HG02759 (cell line): ENCODE data around the gene NCAM1.

Experiments used
- ATAC-seq: cut with Tn5 transposase; IDR thresholded peaks from one replicate; pipeline ENCODE4 v1.9.1; 2021; ENCODE audit warnings: mild to moderate bottlenecking, moderate library complexity; ENCODE audit not compliant: unreplicated experiment

Gene NCAM1

DNA sequence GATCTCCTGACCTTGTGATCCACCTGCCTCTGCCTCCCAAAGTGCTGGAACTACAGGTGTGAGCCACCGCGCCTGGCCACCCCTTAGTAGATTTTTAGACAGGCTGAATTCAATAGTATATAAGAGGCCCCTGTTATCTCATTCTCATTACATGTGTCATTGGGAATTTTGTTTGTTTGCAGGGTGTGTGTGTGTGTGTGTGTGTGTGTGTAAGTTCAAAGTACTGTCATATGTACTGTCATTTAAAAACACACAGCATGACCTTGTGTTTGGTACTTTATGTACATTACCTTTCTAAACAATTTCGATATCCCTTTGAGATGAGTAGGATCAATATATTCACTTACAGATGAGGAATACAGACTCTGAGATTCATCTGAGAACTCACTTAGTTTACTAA, 234.5 kb downstream of the NCAM1 start:
- no peak for ATAC-seq

DNA sequence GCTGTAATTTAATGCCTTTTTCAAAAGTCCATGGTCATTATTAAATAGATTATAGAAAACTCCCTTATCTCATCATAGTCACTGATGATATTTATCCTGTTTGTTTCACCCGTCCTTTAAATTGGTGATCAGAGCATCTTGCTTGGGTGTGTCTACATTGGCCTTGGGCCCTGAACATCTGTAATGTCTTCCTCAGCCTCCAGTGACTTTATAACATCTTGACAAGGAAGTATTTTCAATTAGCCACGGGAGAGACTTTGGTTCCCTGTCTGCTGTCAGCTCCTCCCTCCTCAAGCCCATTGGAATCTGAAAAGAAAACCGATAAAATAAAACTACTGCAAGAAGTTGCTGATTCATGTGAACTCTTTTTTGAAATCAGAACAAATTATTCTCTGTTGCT, 236.2 kb downstream of the NCAM1 start:
- ATAC-seq, result no peak

DNA sequence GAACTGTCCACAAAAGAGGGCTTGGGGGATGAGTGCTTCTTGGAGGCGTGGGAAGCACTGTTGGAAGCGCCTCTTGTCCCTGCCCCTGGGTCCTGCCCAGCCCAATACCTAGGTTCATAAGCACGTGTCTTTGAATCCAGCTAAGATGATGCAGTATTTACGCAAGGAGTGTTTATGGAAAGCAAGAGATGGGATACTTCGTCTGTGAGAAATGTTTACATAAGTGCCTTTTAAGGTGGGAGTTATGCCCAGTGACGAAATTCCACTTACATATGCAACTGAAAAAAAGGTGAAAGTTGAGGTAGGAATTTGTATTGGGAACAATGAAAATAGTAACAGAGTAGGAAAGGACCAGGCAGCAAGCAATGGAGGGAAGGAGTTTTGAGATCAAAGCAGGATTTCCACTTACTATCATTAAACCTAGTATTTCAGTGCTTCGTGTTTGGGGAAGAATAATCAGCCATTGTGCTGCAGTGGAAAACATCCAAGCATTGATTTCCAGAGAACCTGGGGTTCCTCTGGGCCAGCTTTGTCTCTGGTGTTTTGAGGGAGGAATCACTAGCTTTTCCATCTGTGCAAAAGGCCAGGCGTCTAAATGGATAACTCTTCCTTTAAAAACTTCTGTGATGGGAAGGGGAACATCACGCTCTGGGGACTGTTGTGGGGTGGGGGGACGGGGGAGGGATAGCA, 237.9 kb downstream of the NCAM1 start:
- no peak for ATAC-seq

DNA sequence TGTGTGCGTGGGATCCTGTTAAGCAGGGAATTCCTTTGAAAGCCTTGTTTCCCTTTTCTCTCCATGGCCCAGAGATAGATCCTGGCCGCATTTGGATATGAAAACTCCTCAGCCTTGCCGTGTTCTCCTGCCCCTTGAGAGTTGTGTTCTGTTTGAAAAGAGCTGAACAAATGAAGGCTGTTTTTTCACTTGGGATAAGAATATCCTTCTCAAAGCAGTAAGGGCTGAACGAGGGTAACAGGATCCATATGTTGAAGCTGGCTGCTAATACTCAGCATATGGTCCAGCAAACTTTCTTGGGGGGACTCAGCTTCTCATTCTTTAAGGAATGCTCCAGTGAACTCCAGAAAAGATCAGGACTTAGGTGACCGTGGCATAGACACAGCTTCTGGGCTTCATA, 238.6 kb downstream of the NCAM1 start:
- ATAC-seq, result no peak

DNA sequence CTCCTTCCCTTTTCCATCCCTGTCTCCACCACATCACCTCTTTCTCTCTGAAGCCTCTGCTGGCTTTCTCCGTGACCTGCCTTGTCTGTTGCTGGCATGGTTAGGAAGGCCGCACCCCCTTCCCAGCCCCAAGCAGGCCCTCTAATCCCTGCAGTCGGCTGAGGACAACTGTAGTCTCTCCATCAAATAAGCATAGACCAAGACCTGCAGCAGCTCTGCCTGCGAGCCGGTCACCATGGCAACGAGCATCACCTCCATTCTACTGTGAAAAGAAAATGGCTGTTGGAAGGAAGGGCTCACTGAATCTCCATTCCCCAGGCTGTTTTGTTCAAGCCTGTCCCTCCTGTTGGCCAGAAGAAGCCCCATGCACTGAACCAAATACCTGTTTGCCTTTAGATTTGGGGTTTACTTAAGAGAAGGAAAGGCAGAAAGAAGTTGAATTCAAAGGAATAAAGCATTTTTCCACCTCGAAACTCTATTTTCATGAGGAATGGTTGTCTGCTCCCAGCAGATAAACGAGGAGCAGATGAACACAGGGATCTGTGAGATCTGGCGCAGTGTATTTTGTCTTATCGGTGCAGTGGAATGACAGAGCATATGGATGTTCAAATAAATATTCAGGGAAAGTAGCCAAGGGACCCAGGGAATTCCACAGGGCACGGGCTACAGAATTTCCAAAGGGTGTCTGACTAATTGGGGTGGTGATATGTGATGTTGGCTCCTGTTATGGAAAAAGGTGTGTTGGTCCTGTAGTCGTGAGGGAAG, 240.0 kb downstream of the NCAM1 start:
- ATAC-seq, result no peak

DNA sequence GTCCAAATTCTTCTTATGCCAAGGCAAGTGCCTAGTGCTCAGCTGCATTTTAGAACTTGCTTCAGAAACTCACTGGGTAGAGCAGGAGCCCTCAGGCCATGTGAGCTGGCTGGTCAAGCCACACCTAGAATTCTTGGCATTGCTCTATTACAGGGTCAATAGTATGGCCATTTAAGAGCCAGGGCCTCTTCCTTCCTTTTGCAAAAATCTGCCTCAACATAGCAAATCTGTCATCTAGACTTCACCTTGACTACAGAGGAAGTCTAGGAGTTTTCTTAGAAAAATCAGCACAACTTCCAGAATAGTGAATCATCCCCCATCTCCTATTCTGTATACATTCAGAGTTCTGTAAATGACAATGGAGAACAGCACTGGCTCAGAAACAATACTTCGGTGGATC, 241.2 kb downstream of the NCAM1 start:
- no peak for ATAC-seq

DNA sequence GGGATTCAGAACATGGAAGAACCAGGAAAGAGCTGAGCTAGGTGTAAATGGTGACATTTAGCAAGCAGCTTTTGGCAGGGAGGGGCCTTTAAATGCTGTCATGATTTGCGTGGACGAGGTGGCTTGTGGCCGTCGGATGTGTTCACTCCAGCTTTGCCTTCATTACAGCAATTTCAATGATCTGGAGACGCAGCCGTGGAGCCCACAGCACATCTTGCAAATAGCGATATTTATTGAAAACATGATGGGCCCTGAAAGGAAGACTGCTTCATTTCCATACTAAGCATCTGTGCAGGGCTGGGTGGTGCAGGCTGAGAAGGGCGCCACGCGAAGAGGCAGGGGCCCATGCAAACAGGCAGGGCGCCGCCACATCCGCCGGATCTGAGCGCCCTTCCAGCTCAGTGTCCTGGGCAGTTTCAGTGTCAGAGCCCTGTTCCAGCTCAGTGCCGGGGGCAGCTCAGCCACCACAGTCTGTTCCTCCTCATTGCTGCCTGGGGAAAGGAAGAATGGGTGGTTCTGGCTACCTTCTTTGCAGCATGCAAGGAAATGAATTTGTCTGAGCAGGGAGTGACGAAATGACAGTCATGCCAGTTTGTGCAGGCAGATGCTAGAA, 242.0 kb downstream of the NCAM1 start:
- no peak for ATAC-seq

DNA sequence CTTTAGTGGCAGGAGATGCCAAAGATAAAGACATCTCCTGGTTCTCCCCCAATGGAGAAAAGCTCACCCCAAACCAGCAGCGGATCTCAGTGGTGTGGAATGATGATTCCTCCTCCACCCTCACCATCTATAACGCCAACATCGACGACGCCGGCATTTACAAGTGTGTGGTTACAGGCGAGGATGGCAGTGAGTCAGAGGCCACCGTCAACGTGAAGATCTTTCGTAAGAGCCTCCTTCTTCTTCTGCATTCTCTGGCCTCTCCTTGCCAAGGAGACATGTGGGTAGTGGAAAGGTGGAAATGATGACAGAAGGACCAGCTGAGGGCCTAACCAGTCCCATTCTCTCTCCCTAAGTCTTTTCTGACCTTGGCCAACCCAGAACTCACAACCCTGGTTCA, 243.1 kb downstream of the NCAM1 start:
- no peak for ATAC-seq

DNA sequence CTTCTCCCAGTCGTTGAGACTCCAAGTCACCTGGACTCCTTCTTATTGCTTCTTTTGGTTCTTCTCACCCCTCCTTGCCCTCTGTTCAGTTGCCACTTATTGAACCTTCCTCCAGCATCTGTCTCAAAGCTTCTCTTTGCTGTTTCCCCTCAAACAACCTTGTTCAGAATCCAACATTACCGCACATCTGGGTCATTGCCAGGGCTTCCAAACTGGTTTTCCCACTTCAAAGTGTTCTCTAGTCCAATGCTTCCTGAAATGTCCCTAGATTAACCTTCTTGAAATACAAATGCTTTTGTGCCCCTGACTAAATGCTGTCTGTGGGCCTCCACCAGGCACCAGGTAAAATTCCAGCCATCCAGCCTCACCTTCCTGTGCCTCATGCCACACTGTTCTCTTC, 252.3 kb downstream of the NCAM1 start:
- no peak for ATAC-seq

DNA sequence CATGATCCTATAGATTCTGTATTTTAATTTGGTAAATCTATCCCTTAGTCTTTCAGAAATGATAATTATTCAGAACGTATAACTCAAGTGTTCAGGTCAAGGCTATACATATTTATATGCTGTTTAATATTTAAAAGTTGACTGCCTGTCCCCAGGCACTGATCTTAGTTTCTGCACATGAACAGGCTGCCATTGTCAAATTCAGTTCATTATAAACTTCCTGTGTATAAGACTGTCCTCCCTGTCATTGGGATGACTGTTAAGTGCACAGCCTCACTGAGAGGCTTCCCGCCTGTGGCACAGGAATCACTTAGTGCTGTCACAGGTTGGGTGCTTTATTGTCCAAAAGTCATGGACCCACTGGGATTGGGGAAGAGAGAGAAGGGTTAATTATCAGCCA, 261.0 kb downstream of the NCAM1 start:
- ATAC-seq, result no peak

DNA sequence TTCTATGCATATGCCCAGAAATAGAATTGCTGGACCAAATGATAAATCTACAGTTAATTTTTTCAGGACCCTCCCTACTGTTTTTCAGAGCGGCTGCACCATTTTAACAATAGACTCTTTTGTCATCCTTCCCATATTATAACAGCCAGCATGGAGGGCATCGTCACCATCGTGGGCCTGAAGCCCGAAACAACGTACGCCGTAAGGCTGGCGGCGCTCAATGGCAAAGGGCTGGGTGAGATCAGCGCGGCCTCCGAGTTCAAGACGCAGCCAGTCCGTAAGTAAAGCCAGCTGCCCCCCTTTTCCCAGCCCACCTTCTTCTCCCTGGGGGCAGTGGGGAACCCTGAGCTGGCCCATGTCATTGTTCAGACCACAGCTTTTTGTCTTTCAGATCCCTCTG, 273.7 kb downstream of the NCAM1 start:
- no peak for ATAC-seq

DNA sequence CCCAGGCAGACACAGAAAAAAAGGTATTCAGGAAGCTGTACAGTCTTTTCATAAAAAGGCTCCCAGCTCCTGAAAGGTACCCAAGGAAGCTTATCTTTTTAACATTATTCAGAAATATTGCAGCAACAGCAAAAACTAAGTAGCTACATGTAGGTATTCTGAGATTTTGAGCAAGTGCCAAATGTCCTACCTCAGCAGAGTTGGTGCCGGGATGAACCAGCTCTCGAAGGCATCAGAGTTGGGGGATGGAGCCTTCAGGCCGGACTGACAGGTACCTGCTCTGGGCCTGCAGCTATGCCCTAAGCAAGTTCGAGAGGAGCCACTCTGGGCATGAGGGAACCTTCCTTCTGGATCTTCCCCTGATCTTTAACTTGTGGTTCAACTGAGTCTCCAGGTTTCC, 276.0 kb downstream of the NCAM1 start:
- ATAC-seq, result no peak

DNA sequence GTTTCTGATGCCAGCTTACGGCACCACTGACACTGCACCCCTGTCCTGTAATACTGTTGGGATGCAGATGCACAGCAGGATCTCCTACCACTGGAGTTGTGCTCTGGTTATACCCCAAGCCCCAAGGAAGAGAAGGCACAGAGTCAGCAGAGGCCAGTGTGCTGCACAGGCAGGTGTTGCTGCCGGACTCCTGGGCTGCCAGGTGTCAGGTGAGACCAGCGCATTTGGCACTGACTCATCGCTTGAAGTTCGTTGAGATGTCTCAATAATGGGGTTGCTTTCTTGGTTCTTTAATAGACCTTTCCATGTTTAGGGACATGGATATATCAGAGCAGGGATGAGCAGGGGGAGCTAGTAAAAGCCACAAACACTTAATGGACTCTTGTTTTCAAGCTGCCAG, 277.5 kb downstream of the NCAM1 start:
- no peak for ATAC-seq

DNA sequence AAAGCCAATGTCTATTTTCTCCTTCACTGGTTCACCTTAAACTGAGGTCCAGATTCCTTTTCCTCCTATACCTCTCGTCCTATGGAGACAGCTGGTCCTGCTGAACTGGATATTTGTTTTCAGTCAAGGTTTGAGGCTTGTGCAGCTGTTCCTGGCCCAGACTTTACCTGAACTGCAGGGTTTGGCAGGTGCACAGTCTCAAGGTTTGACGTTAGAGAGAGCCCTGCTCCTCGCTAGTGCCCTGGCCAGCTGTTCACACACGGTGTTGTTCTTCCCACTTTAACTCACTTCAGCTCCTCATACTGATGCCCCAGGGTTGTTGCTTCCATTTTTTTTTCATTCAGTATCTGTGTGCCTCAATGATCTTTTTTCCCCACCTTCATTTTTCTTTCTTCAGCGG, 279.2 kb downstream of the NCAM1 start:
- no peak for ATAC-seq

DNA sequence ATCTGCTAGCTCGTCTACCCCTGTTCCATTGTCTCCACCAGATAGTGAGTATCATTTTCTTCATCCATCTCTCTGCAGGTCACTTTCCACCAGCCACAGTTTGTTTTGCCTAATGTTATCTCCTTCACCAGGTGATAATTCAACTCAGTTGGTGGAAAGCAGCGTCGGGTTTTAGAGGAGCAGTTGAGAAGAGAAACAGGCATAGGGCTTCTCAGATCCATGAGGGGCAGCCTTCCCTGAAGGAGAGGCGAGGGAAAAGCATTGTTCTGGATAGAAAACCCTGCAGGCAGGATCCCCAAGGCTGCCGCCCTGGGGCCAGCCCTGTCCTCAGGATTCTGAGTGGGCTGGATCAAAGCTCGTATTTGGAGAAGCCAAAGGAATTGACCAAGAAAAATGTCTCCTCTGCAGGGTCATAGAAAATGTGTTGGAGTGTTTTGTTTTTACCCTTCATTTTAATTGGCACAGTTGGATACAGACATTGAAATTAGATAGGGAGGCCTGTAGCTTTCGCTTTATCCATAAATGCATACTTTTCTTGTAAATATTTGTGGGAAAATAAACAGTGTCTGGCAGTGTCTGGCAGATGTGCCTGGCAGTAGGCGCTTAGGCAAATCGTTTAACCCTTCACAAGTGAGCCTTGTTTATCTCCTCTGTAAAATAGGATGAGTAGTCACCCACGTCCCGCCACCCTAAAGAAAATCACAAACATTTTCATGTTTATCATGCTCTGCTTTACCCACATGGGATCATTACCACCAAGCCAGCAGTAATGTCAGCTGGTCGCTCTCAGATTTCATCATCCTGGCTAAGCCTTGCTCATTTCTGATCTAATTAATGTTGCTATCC, 279.8 kb downstream of the NCAM1 start:
- ATAC-seq, result no peak

DNA sequence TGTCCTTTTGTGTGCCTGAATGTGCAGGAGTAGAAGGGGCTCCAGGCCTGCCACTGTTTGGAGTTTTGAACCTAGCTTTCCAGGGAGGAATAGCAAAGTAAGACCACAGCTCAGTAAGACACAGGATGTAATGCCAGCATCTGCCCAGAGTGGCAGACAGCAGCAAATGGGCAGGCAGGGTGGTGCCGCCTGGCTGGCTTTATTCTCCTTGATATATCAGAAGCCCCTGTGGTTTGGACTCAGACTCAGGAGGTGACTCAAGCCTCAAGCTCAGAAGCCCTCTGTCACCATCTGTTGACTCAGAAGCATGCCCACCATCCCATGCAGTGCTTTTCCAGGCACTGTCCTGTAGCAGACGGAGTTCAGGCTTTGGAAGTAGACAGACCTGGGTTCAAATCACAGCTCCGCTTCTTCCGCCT, 280.4 kb downstream of the NCAM1 start:
- ATAC-seq, result no peak

DNA sequence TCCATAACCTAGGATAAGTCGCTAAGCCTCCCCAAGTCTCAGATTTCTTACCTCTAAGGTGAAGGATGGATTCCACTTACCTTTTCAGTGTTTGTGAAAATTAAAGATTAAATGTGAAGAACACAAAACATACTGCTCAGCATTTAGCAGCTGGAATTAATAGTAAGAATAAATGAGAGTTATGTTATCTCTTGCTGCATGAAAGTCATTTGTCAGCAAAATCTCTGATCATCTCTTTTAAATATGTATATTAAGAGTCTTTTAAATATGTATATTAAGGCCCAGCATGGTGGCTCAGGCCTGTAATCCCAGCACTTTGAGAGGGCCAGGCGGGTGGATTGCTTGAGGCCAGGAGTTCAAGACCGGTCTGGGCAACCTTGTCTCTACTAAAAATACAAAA, 280.8 kb downstream of the NCAM1 start:
- no peak for ATAC-seq

DNA sequence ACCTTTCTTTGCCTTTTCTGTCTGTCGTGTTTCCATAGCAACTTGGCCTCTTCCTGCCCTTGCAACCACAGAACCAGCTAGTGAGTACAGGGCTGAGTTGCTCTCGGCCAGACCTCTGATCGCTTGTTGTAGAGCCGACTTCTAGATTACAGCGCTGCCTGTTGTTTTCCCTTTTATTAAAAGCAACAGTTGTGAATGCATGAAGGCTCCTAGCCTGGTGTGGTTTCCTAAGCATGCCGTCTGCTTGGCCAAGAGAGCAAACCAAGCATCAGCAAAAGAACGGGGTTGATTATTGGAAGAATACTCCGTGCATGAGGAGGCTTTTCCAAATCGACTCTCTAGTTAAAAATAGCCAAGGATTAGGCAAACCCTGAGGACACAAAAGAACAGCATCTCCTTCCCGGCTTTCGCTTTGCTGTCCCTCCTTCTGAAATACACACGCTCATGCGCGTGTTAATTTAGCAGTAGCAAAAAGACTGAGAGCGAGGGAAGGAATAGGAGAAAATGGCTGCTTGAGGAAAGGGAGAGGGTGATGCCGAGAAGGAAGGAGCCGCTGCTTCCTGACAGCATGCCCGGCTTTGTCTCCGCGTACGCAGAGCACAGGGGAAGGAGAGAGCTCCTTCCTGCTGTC, 281.7 kb downstream of the NCAM1 start:
- ATAC-seq, result no peak

DNA sequence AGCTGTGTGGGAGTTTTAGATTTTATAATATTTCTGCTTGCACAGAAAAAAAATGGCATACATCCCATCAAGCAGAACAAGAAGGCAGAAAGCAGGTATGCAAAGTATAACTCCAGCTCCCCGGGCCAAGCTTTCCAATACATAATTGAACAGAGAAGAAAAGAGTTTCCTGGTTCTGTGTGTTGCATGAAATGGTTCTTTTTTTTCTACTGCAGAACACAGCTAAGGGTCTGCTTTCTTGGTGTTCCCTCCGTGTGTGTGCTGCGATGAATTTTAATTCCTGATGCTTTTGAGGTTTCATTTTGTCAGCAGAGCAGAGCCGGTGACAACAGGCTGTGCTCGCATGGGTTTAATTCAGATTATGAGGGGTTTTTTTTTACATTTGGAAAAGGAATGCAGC, 282.5 kb downstream of the NCAM1 start:
- ATAC-seq, result no peak

DNA sequence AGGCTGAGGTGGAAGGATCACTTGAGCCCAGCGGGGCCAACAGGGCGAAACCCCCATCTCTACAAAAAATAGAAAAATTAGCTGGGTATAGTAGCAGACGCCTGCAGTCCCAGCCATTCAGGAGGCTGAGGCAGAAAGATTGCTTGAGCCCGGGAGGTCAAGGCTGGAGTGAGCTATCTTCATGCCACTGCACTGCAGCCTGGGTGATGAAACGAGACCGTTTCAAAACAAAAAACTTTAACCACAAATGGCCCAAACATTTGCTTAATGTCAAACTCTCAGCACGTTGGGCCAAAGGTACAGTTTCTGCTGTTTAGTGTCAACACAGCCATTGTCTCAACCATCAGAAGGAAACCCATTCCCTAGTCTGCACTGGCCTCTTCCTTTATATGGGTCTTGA, 284.0 kb downstream of the NCAM1 start:
- ATAC-seq, result no peak

DNA sequence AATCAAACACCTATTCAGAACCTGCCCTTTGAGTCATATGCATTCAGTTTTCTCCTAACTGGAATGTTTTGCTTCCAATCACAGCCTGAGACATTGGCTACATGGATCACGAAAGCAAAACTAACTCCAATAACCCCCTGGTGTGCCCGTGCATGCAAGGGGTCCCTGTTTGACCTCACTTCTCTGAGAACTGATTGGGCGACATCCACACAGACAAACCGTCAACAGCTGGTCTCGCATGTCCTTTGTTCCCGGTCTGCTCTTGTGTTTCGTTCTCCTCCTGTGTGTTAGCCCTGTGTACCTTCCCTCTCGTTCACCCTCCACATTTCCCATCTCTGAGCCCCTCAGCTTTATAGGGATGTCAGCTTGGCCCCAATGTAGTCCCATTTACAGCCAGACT, 286.0 kb downstream of the NCAM1 start:
- ATAC-seq, result no peak
